K562 (cell line): ENCODE measurements around the gene ATPAF2. TPM values are rescaled to one million over a fixed set of nuclear protein-coding genes. Genes with fewer than 3 reads are reported as not detected.

Experiments
- CC2D1A ChIP-seq: fragments of 450-650 bp; IDR thresholded peaks from 2 replicates; pipeline ENCODE4 v1.6.1; 2017; ENCODE audit warnings: mild to moderate bottlenecking
- NFE2 ChIP-seq: IDR thresholded peaks from 2 replicates; pipeline ENCODE4 v1.6.1; 2014; ENCODE audit warnings: antibody characterized with exemption, low read depth
- POLR2B ChIP-seq: fragments of 450-650 bp; IDR thresholded peaks from 2 replicates; pipeline ENCODE4 v1.6.1; 2018; ENCODE audit warnings: low read depth; ENCODE audit not compliant: partially characterized antibody
- RAD21 ChIP-seq, 2 experiments: fragments of 250-450 bp in 1 of 2; fragments of 450-650 bp in 1 of 2; sonication (Bioruptor Pico) in 1 of 2; formaldehyde crosslinking in 1 of 2; IDR thresholded peaks in 1 of 2; conservative IDR thresholded peaks in 1 of 2; 2 replicates each; pipeline versions ENCODE4 v1.4.0 to v1.8.0; 2020 to 2022; ENCODE audit warnings: mild to moderate bottlenecking in 2 of 2, moderate library complexity in 1 of 2
- YY1 ChIP-seq, 3 experiments: IDR thresholded peaks; 2 replicates each; pipeline ENCODE4 v1.6.1; 2011; ENCODE audit warnings: low read length in 2 of 3, mild to moderate bottlenecking in 2 of 3, moderate library complexity in 2 of 3, borderline replicate concordance in 1 of 3, control low read depth in 1 of 3, low read depth in 1 of 3; ENCODE audit not compliant: insufficient read depth in 3 of 3, insufficient replicate concordance in 2 of 3, control insufficient read depth in 1 of 3, insufficient read length in 1 of 3; ENCODE audit errors: extremely low read depth in 1 of 3
- ZBTB40 ChIP-seq, 2 experiments: fragments of 450-650 bp in 1 of 2; sonication (generic) in 1 of 2; formaldehyde crosslinking in 1 of 2; IDR thresholded peaks; 2 replicates each; pipeline versions ENCODE4 v1.7.1 to v1.9.0; 2016 to 2022; ENCODE audit warnings: inconsistent platforms in 1 of 2, mild to moderate bottlenecking in 1 of 2, missing genetic modification reagents in 1 of 2
- ZC3H4 ChIP-seq: sonication (generic); formaldehyde crosslinking; IDR thresholded peaks from 2 replicates; pipeline ENCODE4 v1.9.0; 2021; ENCODE audit warnings: missing genetic modification reagents, borderline replicate concordance
- ZNF12 ChIP-seq: sonication (generic); formaldehyde crosslinking; IDR thresholded peaks from 2 replicates; pipeline ENCODE4 v1.4.0; 2020; ENCODE audit warnings: mild to moderate bottlenecking, missing genetic modification reagents
- ZNF655 ChIP-seq: fragments of 250-450 bp; sonication (Bioruptor Pico); IDR thresholded peaks from 2 replicates; pipeline ENCODE4 v1.5.0; 2021
- ZNF75A ChIP-seq: fragments of 450-650 bp; formaldehyde crosslinking; IDR thresholded peaks from 2 replicates; pipeline ENCODE4 v1.4.0; 2020; ENCODE audit warnings: mild to moderate bottlenecking
- polyA plus RNA-seq, 8 experiments: library from polyadenylated mRNA; depleted of rRNA in 4 of 8; stranded (reverse) in 5 of 8; unstranded in 3 of 8; fragments of >200 nt; fragmentation: Nextera tagmentation in 2 of 8; fragmentation: Illumina TruSeq in 1 of 8; extraction: Ambion mirVana in 2 of 8; extraction: Trizol in 1 of 8; gene quantifications; 2 replicates each; pipeline versions ENCODE4 v1.2.1 to v1.2.3, GENCODE V29; 2011 to 2014; ENCODE audit warnings: inconsistent platforms in 1 of 8, missing spikeins in 1 of 8
- total RNA-seq, 7 experiments: library from RNA; depleted of rRNA in 6 of 7; stranded (reverse); fragments of >200 nt in 6 of 7; fragmentation: Illumina TruSeq in 2 of 7; extraction: Trizol in 2 of 7; gene quantifications; 2 replicates each; pipeline versions ENCODE4 v1.2.1 to v1.2.3, GENCODE V29; 2011 to 2021; ENCODE audit warnings: low replicate concordance in 1 of 7
- TF ChIP-seq, protein P1 (sequence below): sonication (generic); formaldehyde crosslinking; IDR thresholded peaks from 2 replicates; pipeline ENCODE4 v1.8.0; 2023; ENCODE audit warnings: mild to moderate bottlenecking, missing genetic modification reagents

ATPAF2 gene
- total and polyA plus RNA-seq, 9 of the 15 experiments (the other 6 are each of a cell fraction or from before 2014, with no cell fraction given), result 2.1 to 19.2 (median 11.3) TPM

DNA sequence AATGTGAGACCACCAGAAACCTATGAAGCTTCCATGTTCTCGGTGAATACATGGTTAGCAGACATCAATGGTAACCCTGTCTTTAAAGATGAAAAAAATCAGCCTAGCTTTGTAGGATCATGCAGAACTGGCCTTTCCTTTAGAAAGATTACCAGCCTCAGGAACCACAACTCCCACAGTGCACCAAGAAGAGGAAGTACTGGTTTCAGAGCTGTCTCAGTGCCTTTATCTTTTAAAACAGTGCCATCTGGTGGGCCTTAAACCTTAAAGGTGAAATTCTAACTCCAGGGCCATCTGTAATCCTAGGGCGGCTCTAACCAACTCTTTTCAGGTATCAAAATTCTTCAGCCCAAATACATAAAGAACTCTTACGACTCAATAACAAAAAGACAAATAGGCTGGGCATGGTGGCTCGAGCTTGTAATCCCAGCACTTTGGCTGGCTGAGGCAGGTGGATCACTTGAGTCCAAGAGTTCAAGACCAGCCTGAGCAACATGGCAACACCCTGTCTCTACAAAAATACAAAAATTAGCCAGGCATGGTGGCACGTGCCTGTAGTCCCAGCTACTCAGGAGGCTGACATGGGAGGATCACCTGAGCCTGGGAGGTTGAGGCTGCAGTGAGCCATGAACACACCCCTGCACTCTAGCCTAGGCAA is 5.4 kb downstream of the ATPAF2 start (continued):
- no peak for TF ChIP-seq YY1 (IDR thresholded peaks at IDR 0.05; ENCODE audit: borderline replicate concordance in 1 of 3, control insufficient read depth in 1 of 3, extremely low read depth in 1 of 3, insufficient read depth in 3 of 3, insufficient read length in 1 of 3, insufficient replicate concordance in 2 of 3, low read depth in 1 of 3, low read length in 2 of 3)
- peak; percentile 70 for TF ChIP-seq ZBTB40 (IDR thresholded peaks at IDR 0.05)
- TF ChIP-seq ZBTB40 (CRISPR knock-in tag; IDR thresholded peaks at IDR 0.05), result no peak
- peak; percentile 84 to 85 for TF ChIP-seq RAD21 (CRISPR knock-in tag; conservative IDR thresholded peaks at IDR 0.05 in 1 of 2, IDR thresholded peaks at IDR 0.05 in 1 of 2)
- no peak for TF ChIP-seq POLR2B
- no peak for TF ChIP-seq ZNF655 (CRISPR knock-in tag)
- TF ChIP-seq CC2D1A, result no peak
- no peak for TF ChIP-seq ZNF12
- TF ChIP-seq, protein P1, sequence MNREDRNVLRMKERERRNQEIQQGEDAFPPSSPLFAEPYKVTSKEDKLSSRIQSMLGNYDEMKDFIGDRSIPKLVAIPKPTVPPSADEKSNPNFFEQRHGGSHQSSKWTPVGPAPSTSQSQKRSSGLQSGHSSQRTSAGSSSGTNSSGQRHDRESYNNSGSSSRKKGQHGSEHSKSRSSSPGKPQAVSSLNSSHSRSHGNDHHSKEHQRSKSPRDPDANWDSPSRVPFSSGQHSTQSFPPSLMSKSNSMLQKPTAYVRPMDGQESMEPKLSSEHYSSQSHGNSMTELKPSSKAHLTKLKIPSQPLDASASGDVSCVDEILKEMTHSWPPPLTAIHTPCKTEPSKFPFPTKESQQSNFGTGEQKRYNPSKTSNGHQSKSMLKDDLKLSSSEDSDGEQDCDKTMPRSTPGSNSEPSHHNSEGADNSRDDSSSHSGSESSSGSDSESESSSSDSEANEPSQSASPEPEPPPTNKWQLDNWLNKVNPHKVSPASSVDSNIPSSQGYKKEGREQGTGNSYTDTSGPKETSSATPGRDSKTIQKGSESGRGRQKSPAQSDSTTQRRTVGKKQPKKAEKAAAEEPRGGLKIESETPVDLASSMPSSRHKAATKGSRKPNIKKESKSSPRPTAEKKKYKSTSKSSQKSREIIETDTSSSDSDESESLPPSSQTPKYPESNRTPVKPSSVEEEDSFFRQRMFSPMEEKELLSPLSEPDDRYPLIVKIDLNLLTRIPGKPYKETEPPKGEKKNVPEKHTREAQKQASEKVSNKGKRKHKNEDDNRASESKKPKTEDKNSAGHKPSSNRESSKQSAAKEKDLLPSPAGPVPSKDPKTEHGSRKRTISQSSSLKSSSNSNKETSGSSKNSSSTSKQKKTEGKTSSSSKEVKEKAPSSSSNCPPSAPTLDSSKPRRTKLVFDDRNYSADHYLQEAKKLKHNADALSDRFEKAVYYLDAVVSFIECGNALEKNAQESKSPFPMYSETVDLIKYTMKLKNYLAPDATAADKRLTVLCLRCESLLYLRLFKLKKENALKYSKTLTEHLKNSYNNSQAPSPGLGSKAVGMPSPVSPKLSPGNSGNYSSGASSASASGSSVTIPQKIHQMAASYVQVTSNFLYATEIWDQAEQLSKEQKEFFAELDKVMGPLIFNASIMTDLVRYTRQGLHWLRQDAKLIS (CRISPR knock-in tag), result no peak
- TF ChIP-seq NFE2, result no peak
- no peak for TF ChIP-seq ZNF75A
- no peak for TF ChIP-seq ZC3H4
